Stimulated activated effector memory CD8-positive, alpha-beta T cell treated with anti-CD3 and anti-CD28 coated beads, Interleukin-12 subunit alpha, Interleukin-12 subunit beta, amount 100 ng/mL, for 72 hours (primary cell): ENCODE data around the gene SLC12A3.

Experiments used
- ATAC-seq: fragments of 150-1000 bp; cut with Tn5 transposase; 2 replicates; pipeline ENCODE4 v1.10.0; 2021
- DNase-seq, 2 donors: peaks; one replicate each; pipeline ENCODE4 v3.0.0; 2021 to 2022; ENCODE audit warnings: low spot score in 2 of 2
- H3K27ac Mint-ChIP-seq: one replicate; pipeline ENCODE4 v1.8.0; 2022; ENCODE audit warnings: mild to moderate bottlenecking, mixed read lengths
- H3K36me3 Mint-ChIP-seq: one replicate; pipeline ENCODE4 v1.8.0; 2022; ENCODE audit warnings: mild to moderate bottlenecking, mixed read lengths
- H3K4me1 Mint-ChIP-seq: one replicate; pipeline ENCODE4 v1.8.0; 2022; ENCODE audit warnings: mixed read lengths
- H3K4me3 Mint-ChIP-seq: one replicate; pipeline ENCODE4 v1.8.0; 2022; ENCODE audit warnings: mild to moderate bottlenecking, mixed read lengths
- H3K9me3 Mint-ChIP-seq: one replicate; pipeline ENCODE4 v1.8.0; 2022; ENCODE audit warnings: mixed read lengths

SLC12A3 gene

DNA sequence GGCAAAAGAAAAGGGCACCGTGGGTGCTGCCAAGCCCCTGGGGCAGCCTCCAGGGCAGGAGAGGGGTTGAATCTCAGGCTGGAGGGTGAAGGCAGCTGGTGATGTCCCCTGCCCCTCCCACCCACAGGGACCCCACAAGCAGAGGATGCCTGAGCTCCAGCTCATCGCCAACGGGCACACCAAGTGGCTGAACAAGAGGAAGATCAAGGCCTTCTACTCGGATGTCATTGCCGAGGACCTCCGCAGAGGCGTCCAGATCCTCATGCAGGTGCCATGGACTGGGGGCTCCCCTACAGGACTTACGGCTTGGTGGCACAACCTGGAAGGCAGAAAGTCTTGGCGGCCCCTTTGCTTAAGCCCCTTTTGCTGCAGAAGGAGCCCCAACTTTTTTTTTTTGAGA lies 21.8 kb downstream of the SLC12A3 start:
- no peaks in the 10 kb centered on the region for H3K36me3 Mint-ChIP-seq
- no peaks in the 10 kb centered on the region for H3K9me3 Mint-ChIP-seq
- no peak for DNase-seq
- peaks cover 5% of the 10 kb centered on the region for H3K4me1 Mint-ChIP-seq
- no peak for ATAC-seq
- H3K27ac Mint-ChIP-seq = no peak overlapping the region
- no peak overlapping the region for H3K4me3 Mint-ChIP-seq

DNA sequence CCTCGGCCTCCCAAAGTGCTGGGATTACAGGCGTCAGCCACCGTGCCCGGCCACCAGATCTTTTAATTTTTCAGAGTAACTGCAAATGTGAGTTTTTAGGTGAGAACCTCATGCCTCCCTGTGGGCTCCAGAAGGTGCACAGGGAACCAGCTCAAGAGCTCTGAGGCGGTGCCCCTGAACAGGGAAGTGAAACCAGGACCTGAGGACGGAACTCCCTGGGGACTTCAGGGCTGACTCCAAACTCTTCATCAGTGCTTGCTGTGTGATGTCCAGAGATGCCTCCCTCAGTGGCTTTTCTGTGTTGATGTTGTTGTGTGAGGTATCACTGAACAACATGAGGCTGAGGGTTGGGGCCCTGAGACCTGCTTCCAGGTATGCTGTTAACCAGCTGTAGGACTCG lies 23.8 kb downstream of the SLC12A3 start:
- ATAC-seq = no peak
- no peaks in the 10 kb centered on the region for H3K36me3 Mint-ChIP-seq
- H3K27ac Mint-ChIP-seq = no peak overlapping the region
- no peak for DNase-seq
- no peak overlapping the region for H3K4me3 Mint-ChIP-seq
- no peaks in the 10 kb centered on the region for H3K9me3 Mint-ChIP-seq
- H3K4me1 Mint-ChIP-seq = peaks cover 5% of the 10 kb centered on the region

DNA sequence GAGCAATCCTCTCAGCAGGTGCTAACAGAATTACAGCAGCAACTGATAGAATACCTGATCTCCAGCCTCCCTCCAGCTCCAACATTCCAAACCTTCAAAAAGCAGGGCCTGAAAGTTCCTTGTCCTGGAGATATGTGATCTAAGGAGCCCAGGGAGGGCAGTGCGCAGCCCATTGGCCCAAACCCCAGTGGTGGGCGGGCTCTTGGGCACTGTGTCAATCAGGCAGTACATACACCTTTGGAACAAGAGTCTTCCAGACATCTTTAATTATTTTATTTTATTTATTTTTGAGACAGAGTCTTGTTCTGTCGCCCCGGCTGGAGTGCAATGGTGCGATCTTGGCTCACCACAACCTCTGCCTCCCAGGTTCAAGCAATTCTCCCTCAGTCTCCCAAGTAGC lies 24.2 kb downstream of the SLC12A3 start:
- DNase-seq (no peak), ATAC-seq (no peak)
- Mint-ChIP-seq H3K9me3 (no peaks in the 10 kb centered on the region), H3K4me1 (peaks cover 5% of the 10 kb centered on the region), H3K36me3 (no peaks in the 10 kb centered on the region), H3K27ac (no peak overlapping the region), H3K4me3 (no peak overlapping the region)

DNA sequence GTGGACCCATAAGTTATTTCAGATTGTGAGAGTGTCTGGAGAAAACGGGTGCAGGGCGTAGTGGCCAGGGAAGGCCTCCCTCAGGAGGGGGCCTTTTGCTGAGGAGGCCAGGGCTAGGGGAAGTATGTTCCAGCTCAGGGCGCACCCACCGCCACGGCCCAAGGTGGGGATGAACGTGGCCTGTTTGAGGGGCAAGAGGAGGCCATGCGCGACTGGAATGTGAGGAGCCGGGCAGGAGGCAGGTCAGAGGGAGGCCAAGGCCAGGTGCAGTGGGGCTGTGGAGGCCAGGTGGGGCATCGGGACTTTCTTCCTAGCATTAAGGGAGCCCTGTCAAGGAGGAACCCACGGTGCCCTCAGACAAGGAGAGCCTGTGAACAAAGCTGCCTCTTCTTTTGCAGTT lies 26.7 kb downstream of the SLC12A3 start:
- Mint-ChIP-seq H3K4me1 (peaks cover 6% of the 10 kb centered on the region), H3K9me3 (no peaks in the 10 kb centered on the region), H3K27ac (no peak overlapping the region), H3K36me3 (no peaks in the 10 kb centered on the region), H3K4me3 (no peak overlapping the region)
- DNase-seq (no peak), ATAC-seq (no peak)

DNA sequence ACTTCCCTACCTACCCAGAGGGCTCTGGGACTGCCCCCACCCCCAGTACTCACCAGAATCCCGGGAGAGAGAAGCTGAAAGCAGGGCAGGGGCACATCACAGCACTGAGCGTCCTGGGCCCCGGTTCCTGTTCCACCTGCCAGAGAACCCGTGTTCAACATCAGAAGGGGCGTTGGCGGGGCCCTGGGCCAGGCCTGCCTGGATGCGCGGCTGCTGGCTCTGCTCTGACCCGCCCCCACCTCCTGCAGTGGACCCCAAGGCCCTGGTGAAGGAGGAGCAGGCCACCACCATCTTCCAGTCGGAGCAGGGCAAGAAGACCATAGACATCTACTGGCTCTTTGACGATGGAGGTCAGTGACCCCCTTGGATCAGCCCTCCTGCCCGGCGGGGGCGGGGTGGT lies 27.7 kb downstream of the SLC12A3 start:
- H3K4me1 Mint-ChIP-seq = peaks cover 11% of the 10 kb centered on the region
- ATAC-seq = no peak
- no peaks in the 10 kb centered on the region for H3K9me3 Mint-ChIP-seq
- H3K27ac Mint-ChIP-seq = peak overlapping the region; percentile 20
- no peak for DNase-seq
- no peak overlapping the region for H3K4me3 Mint-ChIP-seq
- no peaks in the 10 kb centered on the region for H3K36me3 Mint-ChIP-seq

DNA sequence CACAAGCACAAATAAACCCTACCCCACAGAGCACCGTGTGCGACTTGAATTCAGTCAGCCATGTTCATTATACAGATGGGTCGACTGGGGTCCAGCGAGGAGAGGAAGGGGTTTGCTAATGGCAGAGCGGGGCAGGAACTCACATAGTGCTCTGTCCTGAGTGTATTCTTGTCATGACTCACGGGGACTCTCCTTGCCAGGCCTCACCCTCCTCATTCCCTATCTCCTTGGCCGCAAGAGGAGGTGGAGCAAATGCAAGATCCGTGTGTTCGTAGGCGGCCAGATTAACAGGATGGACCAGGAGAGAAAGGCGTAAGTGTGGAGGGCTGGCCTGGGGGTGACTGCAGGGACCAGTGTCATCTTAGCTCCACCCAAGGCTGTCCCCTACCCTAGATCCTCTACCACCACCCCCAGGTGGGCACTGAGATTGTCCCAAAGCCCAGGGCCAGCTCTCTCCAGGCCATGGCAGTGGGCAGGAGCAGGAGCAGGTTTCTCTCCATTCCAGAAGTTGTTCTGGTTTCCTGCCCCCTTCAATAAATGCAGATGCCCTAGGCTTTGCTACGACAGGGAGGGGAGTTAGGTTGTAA lies 29.4 kb downstream of the SLC12A3 start:
- H3K9me3 Mint-ChIP-seq = no peaks in the 10 kb centered on the region
- H3K4me3 Mint-ChIP-seq = no peak overlapping the region
- ATAC-seq = no peak
- H3K4me1 Mint-ChIP-seq = peaks cover 21% of the 10 kb centered on the region
- DNase-seq = no peak
- H3K36me3 Mint-ChIP-seq = no peaks in the 10 kb centered on the region
- no peak overlapping the region for H3K27ac Mint-ChIP-seq

DNA sequence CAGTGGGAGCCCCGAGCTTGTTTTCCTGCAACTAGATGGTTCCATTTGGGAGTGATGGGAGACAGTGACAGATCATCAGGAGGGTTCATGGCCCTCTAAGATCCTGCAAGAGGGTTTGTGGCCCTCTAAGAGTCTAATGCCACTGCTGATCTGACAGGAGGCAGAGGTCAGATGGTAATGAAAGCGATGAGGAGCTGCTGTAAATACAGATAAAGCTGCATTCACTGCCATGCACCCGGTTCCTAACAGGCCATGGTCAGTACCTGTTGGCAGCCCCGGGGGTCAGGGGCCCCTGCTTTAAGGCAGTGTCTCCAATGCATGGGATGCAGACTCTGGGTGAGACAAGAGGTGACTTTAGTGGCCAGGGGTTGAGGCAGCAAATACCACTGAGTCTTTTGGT lies 30.8 kb downstream of the SLC12A3 start:
- ATAC-seq (no peak), DNase-seq (no peak)
- no peak overlapping the region for H3K4me3 Mint-ChIP-seq
- H3K36me3 Mint-ChIP-seq = peaks cover 2% of the 10 kb centered on the region
- peaks cover 32% of the 10 kb centered on the region for H3K4me1 Mint-ChIP-seq
- no peak overlapping the region for H3K27ac Mint-ChIP-seq
- H3K9me3 Mint-ChIP-seq = no peaks in the 10 kb centered on the region

DNA sequence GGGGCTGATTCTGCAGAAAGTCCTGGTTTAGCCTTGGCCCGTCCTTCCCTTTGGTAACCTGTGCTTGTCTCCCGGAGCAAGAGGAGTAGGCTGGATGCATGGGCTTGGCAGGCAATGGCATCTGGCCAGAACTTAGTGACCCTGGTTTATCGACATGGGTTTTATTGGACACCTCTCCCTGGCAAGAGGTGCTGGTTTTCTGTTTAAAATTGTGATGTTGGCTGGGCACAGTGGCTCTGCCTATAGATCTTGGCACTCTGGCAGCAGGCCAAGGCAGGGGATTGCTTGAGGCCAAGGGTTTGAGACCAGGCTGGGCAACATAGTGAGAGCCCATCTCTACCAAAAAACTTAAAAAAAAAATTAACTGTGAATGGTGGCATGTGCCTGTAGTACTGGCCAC lies 31.2 kb downstream of the SLC12A3 start:
- DNase-seq = no peak
- no peak overlapping the region for H3K27ac Mint-ChIP-seq
- no peaks in the 10 kb centered on the region for H3K9me3 Mint-ChIP-seq
- peaks cover 36% of the 10 kb centered on the region for H3K4me1 Mint-ChIP-seq
- no peak overlapping the region for H3K4me3 Mint-ChIP-seq
- H3K36me3 Mint-ChIP-seq = peaks cover 6% of the 10 kb centered on the region
- no peak for ATAC-seq

DNA sequence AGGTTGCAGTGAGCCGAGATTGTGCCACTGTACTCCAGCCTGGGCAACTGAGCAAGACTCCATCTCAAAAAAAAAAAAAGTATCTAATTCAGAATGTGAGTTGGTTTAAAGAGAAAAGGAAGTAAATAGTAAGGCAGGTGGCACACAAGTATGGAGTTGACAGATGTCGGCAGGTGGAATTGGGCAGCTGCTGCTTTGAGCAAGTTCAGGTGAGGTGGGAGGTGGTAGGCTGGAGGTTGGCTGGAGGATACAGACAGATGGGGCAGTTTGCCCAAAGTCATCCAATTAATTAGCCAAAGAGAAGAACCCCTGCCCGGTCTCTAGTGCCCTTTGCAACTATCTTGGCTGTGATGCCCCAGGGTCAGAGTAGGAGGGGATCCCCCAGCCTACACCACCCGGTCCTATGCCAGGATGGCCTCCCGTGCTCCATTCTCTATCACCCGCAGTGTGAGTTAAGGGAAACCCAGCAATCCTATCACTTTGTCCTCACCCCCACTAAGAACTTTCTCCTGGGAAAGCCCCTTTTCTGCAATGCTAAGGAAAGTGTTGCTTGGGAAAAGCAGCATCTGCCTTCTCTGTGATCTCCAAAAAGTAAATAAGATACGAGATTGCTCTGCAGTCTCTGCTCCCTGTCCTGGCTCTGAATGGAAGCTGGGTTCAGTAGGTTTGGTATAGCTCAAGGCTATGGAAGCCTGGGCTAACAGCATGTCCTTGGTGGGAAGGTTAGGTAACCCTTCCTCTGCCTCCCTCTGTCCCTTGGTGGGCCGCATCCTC lies 32.2 kb downstream of the SLC12A3 start:
- Mint-ChIP-seq H3K36me3 (peaks cover 6% of the 10 kb centered on the region), H3K27ac (no peak overlapping the region), H3K4me3 (no peak overlapping the region), H3K4me1 (peaks cover 31% of the 10 kb centered on the region), H3K9me3 (no peaks in the 10 kb centered on the region)
- no peak for ATAC-seq
- no peak for DNase-seq

DNA sequence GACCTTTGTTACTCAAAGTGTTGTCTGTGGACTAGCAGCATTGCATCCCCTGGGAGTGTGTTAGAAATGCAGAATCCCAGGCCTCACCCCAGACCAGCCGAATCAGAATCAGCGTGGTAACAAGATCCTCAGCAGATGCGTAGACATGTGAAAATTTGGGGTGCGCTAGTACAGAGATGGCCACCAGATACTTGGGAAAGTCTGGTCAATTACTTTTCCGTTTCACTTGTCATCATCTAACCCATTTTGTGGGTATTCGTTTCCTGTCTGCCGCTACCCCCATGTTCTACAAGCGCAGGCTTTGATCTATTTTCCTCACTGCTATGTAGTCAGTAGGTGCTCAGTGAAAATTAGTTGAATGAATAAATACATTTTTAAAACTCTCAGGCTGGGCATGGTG lies 33.8 kb downstream of the SLC12A3 start:
- H3K4me3 Mint-ChIP-seq = no peak overlapping the region
- ATAC-seq (peak; percentile 73), DNase-seq (no peak)
- no peak overlapping the region for H3K27ac Mint-ChIP-seq
- H3K36me3 Mint-ChIP-seq = peaks cover 6% of the 10 kb centered on the region
- peaks cover 31% of the 10 kb centered on the region for H3K4me1 Mint-ChIP-seq
- no peaks in the 10 kb centered on the region for H3K9me3 Mint-ChIP-seq

DNA sequence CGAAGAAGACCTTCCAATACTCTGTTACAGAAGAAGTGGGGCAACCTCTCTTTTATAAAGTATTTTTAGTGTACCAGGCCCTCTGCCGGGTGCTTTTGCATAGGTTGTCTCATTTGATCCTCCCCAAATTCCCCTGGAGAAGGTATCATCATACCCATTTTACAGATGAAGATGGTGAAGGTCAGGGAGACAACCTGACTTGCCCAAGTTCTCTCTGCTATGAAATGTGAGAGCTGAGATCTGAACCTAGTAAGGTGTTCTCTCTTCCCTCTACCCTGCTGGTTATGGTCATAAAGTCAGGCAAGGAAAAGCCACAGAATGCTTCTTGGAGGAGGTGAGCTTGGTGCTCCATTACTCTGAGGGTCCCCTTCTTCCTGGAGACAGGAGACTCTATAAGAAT lies 38.9 kb downstream of the SLC12A3 start:
- H3K27ac Mint-ChIP-seq = no peak overlapping the region
- ATAC-seq (no peak), DNase-seq (no peak)
- H3K4me1 Mint-ChIP-seq = peaks cover 21% of the 10 kb centered on the region
- H3K9me3 Mint-ChIP-seq = no peaks in the 10 kb centered on the region
- H3K36me3 Mint-ChIP-seq = peaks cover 6% of the 10 kb centered on the region
- no peak overlapping the region for H3K4me3 Mint-ChIP-seq

DNA sequence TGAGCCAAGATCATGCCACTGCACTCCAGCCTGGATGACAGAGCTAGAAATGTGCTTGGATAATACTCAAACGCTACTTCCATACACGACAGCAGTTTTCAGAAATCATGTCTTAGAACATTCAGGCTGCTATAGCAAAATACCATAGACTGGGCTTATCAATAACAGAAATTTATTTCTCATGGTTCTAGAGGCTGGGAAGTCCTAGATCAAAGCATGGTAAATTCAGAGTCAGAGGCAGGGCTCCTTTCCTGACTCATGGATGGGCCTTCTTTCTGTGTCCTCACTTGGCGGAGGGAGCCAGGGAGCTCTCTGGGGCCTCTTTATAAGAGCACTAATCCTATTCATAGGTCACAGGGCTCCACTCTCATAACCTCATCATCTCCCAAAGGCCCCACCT lies 42.4 kb downstream of the SLC12A3 start:
- DNase-seq (no peak), ATAC-seq (no peak)
- no peaks in the 10 kb centered on the region for H3K9me3 Mint-ChIP-seq
- no peak overlapping the region for H3K4me3 Mint-ChIP-seq
- no peak overlapping the region for H3K27ac Mint-ChIP-seq
- H3K36me3 Mint-ChIP-seq = no peaks in the 10 kb centered on the region
- H3K4me1 Mint-ChIP-seq = peaks cover 10% of the 10 kb centered on the region

DNA sequence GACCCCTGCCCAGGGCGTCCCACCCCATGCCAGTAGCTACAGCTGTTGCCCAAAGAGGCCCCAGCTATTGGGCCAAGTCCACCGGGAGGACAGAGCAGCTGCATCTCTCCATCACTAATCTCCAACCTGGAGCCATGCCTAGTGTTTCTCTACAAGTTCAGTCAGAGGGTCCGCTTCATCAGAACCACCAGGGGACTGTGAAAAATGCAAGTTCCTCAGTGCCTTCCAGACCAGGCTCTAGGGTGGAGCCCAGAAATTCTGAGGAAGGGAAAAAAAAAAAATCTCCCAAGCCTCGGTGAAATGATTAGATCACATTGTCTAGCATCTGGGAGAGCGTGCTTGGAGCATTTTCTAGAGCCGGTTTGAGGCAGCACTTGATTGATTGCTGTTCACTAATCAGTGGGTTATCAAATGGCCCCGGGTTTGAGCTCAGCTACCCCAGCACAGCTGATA lies 44.5 kb downstream of the SLC12A3 start:
- DNase-seq (no peak), ATAC-seq (no peak)
- no peak overlapping the region for H3K27ac Mint-ChIP-seq
- H3K36me3 Mint-ChIP-seq = no peaks in the 10 kb centered on the region
- H3K4me3 Mint-ChIP-seq = no peak overlapping the region
- H3K9me3 Mint-ChIP-seq = no peaks in the 10 kb centered on the region
- peaks cover 16% of the 10 kb centered on the region for H3K4me1 Mint-ChIP-seq

DNA sequence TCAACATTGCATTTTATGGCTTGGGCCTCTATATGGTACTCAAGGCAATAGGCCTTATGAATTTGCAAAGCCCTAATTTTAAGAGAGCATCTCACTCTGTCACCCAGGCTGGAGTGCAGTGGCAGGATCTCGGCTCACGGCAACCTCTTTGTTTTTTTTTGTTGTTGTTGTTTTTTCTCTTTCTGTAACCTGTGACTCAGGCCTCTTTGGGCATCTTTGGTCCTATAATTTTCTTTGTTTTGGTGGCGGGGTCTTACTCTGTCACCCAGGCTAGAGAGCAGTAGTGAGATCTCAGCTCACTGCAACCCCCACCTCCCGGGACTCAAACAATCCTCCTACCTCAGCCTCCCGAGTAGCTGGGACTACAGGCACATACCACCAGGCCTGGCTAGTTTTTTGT lies 45.1 kb downstream of the SLC12A3 start:
- ATAC-seq = no peak
- Mint-ChIP-seq H3K4me1 (peaks cover 16% of the 10 kb centered on the region), H3K4me3 (no peak overlapping the region), H3K9me3 (no peaks in the 10 kb centered on the region), H3K36me3 (no peaks in the 10 kb centered on the region), H3K27ac (no peak overlapping the region)
- DNase-seq = no peak

DNA sequence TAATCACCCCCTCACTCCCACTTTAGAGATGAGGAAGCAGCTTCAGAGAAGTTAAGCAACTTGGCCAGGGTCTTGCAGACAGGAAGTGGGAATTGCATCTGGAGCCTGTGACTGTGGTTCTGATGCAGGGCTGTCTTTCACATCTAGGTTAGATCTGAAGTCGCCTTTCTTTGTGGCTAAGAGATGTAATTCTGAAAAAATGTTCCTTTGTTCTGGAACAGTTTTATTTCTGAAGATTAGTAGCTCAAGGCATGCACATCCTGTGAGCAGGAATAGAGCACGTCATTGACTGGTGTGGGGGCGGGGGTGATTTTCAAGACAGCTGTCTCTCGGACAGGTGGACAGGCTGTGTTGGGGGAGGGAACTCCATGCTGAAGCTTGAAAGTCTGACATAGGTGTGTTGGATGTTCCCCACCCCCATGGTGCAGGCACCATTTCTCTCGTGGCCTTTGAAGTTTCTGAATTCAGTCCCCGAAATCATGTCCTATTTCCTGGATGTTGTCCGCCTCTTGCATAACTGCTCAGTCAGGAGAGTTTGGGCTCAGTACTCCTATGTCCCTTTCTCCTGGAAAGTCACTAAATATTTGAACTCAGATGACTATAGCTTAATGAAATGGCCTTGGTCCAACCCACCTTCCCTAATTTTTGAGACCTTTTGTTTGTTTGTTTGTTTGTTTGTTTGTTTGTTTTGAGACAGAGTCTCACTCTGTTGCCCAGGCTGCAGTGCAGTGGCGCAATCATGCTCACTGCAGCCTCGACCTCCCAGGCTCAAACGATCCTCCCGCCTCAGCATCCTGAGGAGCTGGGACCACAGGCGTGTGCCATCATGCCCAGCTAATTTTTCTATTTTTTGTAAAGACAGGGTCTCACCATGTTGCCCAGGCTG lies 45.9 kb downstream of the SLC12A3 start:
- no peak overlapping the region for H3K4me3 Mint-ChIP-seq
- DNase-seq (no peak), ATAC-seq (no peak)
- H3K4me1 Mint-ChIP-seq = peaks cover 16% of the 10 kb centered on the region
- H3K27ac Mint-ChIP-seq = no peak overlapping the region
- no peaks in the 10 kb centered on the region for H3K36me3 Mint-ChIP-seq
- H3K9me3 Mint-ChIP-seq = no peaks in the 10 kb centered on the region
